DMS 273 treated with DMSO at 0.1 percent for 48 hours (cell line): Measurements from ENCODE around the gene LPP.

Source experiments
- DNase-seq: peaks from one replicate; lab custom pipeline; 2025; lab: John Stamatoyannopoulos, UW

Gene LPP

DNA sequence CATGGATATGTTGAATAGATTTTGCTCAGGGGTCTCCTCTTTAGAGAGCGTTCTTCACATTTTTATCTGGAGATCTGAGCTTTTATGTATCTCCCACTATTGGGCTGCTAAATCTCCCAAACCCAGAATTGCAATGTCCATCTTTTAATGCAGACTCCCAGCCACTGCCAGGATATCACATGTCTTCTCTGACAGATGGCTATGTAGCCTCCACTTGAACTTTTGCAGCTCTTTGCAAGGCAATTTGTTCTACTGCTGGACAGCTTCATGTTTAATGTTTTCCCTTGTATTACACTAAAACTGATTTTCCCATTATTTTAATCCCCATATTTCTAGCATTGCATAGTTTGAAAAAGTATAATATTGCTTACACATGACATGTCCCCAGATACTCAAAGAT, 177.2 kb downstream of the LPP start:
- no peak for DNase-seq

DNA sequence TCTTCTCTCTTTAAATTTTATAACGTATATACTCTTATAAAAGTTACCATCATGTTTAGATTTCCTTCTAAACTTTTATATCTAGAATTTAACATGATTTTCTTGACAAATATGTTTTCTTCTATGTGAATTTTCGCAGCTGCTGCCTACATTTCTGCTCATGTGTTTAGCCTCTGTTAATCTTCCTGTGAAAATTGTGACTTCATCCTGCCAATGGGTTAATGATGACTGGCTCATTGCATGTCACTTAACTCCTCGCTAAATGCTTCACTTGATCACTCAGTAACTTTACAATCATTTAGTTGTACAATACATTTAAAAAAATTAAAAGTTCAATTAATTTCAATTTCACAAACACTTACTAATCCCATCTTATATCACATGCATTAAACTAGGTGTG, 178.1 kb downstream of the LPP start:
- no peak for DNase-seq

DNA sequence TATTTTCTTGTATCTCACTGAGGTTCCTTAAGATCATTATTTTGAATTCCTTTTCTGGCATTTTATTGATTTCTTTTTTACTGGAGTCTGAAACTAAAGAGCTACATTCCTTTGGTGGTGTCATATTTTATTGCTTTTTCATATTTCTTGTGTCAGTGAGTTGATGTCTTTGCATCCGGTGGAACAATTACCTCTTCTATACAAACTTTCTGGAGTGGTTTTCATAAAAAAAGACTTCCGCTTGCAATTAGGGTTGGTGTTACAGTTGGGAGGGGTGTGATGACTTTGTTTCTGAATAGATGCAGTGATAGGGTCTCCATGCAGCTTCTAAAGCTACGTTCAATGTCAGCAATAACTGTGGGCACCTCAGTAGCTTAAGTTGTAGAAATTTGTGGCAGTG, 181.7 kb downstream of the LPP start:
- DNase-seq, result no peak

DNA sequence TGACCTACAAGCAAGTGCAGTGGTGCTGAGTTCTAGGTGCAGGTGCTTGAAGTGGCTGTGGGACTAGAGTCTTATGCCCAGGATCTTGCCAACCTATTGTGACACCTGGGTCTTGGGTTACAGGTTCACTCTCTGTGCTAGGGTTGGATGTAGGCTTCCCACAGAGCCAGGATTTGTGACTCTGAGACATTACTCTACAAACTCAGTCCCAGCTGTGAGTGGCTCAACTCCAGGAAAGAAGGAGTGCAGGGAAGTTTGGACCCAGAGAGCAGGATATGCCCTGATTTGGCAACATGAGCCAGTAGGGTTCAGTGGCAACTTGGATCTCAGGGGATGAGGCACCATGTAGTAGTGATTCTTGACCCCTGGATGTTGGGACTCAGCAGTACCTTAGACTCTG, 182.2 kb downstream of the LPP start:
- DNase-seq, result no peak

DNA sequence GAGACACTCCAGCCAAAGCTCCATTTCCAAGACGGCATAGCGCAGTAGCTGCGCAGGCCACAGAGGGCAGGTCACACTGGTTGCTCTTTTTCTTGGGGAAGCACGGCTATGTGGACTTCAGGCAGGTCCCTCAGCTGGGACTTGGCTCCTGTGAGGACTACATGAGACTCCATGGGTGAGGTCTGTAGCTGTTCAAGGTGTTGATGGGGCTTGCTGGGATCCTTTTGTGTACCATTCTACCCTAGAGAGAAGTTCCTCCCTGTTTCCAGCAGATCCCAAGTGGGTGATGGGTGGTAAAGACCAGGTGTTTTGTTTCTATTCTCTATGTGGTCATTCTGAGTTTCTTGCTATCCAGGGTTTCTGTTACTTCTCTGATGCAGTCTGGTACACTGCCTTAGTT, 183.3 kb downstream of the LPP start:
- DNase-seq, result no peak

DNA sequence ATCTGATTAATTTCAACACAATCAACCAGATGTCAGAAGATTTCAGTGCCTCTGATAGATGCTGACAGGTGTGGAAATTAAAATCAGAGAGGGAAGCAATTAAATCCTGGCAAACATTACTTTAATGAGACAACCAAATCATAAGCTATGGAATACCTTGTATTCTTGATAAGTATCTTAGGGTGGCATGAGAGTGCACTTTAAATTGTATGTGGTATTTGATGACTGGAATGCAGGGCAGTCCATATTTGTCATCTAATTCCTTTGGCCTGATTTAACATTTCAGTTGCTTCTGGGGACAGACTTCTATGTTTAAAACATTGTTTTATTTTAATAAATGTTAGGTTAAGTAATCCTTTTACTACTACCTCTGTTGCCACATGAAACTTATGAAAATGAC, 184.1 kb downstream of the LPP start:
- no peak for DNase-seq

DNA sequence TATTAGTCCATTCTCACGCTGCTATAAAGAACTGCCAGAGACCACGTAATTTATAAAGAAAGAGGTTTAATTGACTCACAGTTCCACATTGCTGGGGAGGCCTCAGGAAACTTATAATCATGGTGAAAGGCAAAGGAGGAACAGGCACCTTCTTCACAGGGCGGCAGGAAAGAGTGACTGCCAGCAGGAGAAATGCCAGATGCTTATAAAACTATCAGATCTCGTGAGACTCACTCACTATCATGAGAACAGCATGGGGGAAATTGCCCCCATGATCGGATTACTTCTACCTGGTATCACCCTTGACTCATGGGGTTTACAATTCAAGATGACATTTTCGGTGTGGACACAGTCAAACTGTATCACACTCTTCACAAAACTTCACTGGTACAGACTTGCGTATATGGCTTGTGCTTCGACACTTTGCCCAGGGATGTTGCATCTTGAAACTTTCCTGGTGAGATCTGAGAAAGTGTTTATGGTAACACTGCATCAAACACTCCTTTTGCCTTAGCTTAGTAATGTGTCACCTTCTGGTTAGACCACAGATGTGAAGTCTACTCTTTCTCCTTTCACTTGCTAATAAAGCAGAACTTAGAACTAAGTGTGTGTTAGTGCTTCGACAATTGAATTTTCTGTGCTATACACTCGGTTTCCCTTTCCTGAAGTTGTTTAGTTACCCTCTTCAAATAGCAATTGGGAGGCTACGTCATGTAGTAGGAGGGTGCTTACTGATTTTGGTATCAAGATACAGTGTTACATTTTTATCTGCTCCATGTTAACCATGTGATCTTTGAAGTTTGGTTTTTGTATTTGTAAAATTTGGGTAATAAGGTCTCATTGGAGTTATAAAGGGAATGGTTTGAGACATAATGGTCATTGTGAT, 185.7 kb downstream of the LPP start:
- no peak for DNase-seq

DNA sequence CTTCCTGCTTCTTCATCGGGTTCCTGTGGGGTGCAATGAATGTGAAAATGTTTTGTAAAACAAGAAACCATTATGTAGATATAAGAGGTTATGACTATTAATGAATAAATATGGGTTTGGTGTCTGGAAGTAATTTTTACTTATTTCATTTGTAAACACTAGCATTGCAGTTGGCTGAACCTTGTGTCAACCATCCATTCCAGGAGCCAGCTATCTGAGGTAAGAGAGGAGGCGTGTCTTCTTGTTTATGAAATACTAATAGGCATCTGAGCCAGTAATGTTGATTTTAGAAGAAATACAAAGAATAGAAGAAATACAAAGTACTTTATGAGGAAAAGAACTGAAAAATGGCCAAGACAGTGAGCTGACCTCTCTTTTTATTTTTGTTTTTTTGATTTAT, 187.5 kb downstream of the LPP start:
- no peak for DNase-seq

DNA sequence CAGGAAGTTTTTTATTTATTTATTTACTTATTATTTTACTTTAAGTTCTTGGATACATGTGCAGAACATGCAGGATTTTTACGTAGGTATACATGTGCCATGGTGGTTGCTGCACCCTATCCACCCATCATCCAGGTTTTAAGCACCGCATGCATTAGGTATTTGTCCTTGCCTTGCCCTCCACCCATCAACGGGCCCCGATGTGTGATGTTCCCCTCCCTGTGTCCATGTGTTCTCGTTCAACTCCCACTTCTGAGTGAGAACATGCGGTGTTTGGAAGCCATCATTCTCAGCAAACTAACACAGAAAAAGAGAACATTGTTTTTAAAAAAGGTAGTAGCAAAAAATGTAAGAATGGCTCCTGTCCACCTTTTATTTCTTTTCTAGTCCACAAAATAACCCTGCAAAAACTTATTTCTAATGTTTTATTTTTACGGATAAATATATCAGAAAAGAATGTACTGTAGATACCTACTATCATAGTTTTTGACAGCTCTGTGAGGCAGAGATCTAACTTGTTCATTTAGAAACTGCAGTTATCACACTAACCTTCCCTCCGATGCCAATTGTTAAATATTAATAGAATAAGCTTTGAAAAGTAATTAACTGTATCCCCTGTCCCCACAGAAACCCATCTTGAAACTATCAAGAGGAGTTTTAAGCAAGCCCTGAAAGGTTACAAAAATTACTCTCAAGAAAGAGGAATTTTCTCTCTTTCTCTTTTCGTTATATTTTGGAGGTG, 189.2 kb downstream of the LPP start:
- no peak for DNase-seq

DNA sequence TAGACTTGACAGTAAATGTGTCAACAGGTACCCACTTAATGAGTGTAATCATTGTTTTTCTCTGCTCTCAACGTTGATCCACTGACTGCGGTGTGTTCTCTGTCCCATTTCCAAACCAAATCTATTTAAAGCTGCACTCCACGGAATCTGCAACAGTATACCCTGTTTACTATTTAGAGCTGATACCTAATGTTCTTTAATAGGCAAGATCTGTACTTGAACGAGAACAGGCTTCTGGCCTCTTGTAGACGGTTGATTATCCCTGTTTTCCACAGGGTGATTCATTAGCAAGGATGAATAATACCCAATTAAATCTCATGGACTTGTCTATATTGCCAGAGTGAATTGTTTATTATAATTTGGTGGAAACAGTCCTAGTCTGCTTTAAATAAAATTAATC, 189.9 kb downstream of the LPP start:
- no peak for DNase-seq

DNA sequence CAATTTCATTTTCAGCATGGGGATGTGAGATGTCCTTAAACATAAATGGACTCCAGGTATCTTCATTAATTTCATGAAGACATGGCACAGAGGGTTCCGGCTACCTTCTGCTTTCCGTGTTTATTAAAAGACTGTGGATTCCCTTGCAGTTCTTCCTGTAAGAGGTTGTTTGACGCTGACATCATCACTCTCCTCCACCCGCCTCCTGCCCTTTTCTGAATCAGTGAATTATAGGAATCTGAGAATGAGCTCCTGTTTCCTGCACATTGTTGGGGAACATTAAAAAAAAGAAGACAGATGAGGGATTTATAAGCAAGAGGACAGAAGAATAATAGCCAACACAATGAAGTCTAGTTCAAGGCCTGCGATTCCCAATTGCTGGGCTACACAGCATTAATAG, 191.3 kb downstream of the LPP start:
- no peak for DNase-seq

DNA sequence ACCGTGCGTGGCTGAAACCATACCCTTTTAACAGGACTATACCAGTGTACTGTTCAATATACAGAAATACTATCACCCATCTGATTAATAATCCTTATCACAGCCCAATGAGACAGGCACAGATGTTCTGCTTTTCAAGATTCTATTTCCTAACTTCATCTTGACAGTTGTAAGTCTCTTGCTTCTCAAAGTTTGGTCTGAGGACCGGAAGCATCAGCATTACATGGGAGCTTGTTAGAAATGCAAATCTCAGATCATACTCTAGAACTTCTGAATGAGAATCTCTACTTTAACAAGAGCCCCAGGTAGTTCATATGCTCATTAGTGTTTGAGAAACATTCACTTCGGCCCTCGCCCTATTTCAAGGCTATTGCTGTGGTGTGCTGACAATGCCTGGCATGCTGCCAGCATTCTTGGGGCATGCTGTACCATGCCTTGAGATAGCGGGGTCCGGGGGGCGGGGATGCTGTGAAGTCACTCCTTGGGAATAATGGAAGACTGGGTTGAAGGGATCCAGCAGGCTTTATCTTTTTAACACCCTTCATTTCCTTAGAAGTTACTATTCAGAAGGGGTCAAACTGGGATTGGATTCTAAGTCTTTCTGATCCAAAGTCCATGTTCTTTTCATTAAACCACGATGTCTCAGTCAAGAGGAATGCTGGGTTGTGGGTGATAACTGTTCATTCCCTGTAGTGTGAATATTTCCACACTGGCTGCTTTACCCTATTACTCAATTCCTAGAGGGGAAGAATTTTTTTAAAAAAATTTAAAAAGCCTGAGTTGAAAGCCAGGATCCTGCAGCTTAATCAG, 194.7 kb downstream of the LPP start:
- no peak for DNase-seq

DNA sequence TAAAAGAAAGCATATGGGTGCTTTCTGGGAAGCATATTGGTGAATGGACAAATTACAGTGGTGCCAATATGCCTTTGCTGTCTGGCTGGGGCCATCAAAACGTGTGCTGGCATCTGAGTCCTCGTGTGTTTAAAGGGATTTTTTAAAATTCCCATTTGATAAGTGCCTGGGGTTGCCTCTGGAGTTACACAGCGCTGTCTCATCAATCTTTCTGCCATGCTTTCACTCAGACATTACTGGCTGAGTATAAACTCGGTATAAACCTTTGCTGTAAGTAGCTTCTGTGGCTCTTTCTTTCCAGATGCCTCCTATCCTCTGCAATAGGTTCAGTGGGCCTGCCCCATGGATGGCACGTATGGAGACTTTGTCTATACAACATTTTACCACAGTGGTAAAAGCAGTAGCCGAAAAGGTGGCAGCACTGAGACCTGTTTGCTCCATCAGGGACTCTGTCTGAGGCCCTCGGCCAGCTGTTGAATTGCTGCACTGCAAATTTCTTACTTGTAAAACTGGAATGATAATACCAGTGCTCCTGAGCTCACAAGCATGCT, 195.5 kb downstream of the LPP start:
- DNase-seq, result peak; percentile 28

DNA sequence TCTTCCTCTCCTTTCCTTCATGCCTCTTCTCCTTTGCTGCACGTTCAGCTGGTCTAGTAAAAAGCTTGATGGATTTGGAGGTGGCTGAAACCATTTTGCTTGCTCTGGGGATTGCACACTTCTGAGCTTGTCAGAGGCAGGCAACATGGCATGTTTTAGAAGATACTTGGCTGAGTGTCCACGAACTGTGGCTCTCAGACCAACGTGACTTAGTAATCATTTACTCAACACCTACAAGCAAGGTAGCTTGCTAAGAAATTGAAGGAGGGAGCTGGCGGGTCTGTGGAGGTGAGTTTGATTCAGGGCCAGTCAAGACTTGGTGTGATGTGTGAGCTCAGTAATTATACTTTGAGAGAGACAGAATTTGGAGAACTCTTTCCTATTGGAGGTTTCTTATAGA, 196.0 kb downstream of the LPP start:
- DNase-seq, result no peak

DNA sequence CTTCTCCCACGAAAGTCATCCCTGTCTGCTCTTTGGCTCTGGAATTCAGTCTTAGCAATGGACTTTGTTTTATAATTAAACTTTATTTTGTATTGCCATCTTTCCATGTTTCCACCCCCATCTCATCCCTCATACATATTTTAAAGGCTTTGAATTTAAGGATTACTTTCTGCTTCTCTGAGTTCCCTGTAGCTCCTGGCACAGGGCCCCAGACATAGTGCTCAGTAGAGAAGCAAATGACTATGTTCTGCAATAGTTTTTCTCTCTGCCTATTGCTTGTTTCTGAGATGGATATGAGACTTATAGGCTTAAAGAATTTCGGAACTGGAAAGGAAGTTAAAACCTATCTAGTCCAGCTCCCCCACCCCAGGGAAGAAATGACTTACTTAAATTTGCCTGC, 197.0 kb downstream of the LPP start:
- no peak for DNase-seq

DNA sequence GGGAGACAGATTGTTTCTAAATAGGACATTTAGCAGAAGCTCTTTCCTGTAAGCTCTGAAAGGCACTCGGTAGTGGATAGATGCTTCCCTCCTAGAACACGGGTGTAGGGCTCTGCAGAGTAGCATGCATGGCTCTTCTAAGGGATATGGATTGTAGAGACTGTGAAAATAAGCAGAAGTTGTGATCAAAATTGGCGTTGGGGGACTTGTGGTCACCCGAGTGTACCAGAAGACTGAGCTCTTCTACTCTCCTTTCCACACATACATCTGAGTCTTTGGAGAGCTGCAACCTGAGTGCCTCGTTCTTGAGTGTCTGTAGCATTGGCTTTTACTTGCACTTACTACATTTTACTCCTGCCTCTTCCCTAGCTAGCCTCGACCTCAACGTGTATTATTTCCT, 197.7 kb downstream of the LPP start:
- no peak for DNase-seq

DNA sequence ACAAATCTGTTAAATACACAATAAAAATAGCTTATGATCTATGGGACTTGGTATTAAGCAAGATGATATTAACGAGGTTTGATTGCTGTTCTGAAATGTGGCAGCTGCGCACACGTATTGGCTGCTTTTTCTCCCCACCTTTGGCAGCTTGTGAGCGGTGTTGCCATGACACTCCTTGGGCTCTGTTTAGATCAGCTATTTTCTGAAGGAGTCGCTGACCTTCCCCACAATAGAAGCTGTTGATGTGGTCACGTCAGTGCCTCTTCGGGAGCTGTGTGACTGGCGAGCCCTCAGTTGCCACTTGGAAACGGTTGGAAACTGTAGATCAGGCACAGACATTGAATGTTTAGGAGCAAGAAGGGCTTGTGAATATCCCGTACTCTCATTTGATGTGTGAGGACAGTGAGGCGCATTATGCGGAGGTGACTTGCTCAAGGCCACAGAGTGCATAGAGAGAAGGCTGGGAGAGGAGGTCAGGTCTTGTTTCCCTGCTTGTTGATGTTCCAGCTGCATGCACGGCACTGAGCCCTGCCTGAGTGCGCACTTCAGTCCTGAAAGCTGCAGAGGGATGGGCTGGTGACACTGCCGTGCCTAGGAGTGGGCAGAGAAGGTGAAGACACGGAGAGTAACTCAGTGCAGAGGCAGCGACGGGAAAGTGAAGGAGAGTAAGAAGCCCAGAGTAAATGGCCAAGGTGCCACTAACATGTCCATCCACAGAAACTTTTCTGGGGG, 198.4 kb downstream of the LPP start:
- no peak for DNase-seq

DNA sequence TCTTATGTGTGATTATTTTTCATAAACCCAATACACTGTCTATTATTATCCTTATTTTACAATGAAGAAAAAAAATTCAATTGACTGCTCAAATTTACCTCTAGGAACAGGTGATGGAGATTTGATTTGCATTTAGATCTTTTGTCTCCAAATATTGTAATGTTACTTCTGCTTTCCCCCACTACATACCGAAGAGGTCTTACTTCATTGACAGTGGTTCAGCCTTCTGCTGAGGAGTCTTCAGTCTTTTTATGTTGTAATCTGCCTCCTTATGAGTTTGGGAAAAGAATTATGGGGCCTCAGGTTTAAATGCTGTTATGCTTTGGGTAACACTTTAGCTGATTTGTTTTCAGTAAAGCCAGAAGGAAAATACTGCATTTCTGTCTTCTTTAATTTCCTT, 199.5 kb downstream of the LPP start:
- no peak for DNase-seq

DNA sequence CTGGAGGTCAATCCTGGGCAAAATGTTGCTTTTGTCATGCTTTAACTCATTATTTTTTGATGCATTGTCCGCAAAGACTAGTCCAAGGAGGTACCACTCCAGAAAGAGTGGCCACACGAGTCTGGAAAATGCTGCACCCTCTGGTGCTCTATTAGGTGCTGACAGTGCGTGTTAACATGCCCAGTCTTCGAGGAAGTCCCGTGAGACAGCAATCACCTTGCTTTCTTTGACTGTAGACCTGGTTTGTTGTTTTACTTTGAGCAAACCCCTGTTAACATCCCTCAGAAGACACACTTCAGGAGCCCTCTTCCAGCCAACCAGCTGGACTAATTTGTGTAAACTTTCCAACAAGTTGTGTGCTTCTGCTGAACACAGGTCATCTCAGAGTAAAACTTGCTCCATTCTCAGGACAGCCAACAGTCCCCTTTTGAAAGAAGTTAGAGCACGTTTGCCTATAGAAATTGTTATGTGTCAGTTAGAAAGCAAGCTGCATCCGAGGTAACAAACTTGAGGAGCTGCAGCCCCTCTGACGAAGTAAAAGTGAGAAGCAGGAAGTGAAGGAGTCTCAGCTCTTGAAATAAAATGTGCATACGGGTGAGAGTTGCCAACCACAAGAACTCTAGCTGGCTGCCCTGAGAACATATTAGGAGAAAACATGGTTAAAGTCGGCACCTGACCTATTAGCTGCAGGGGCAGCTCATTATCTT, 205.0 kb downstream of the LPP start:
- DNase-seq, result no peak

DNA sequence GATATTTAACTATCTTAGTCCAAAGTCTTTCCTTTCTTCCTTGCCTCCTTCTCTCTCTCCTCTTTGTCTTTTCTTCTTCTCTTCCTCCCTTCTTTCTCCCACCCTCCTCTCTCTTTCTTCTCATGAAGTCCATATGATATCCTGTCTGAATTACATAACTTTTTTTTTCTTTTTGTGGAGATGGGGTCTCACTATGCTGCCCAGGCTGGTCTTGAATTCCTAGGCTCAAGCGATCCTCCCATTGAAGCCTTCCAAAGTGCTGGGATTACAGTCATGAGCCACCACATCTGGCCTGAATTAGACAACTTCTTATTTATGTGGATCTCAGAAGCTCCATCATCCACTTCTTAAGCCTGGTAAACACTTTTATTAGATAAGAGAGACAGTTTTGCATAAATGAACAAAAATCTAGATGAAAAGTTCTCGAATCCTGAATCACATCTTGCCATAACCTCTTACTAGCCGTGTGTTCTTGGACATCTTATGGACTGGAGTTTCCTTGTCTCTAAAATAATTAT, 206.5 kb downstream of the LPP start:
- DNase-seq, result no peak

DNA sequence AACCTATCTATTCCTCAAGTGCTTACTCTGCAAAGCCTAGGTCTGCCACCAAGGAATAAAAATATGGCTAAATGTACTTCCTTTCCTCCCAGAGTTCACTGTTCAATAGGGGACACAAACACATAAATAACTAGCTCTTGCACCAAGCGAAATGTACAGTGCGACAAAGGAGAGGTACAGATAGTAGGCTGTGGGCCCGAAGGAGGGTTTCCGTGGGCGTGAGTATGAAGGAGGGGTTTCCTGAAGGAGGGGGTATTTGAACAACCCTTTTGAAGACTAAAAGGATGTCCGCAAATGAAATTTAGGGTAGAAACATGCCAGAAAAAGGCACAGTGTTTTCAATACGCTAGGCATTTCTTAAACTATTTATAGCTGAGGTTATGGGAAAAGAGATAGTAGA, 207.9 kb downstream of the LPP start:
- no peak for DNase-seq
